Fibroblast of lung (primary cell): Measurements from ENCODE around the gene GDF10. TPM values are rescaled to one million over a fixed set of nuclear protein-coding genes. Genes with fewer than 3 reads are reported as not detected.

Experiments used
- DNase-seq, 2 donors: peaks; one replicate each; pipeline versions ENCODE4 v3.0.0 to v3.0.0-alpha.2; 2010; ENCODE audit warnings: low read depth in 2 of 2
- H2AFZ ChIP-seq: 2 replicates; pipeline ENCODE4 v1.5.1; 2012; ENCODE audit warnings: low read length, control low read depth, inconsistent platforms
- H3K27ac ChIP-seq: 2 replicates; pipeline ENCODE4 v1.5.1; 2011; ENCODE audit warnings: low read length, control low read depth; ENCODE audit not compliant: insufficient read depth
- H3K27me3 ChIP-seq: 2 replicates; pipeline ENCODE4 v1.5.1; 2011; ENCODE audit warnings: mild to moderate bottlenecking, low read length; ENCODE audit not compliant: control insufficient read depth, insufficient read depth
- H3K36me3 ChIP-seq: 2 replicates; pipeline ENCODE4 v1.5.1; 2011; ENCODE audit warnings: low read length; ENCODE audit not compliant: control insufficient read depth, insufficient read depth
- H3K4me1 ChIP-seq: 2 replicates; pipeline ENCODE4 v1.5.1; 2011; ENCODE audit warnings: low read length; ENCODE audit not compliant: control insufficient read depth, insufficient read depth; ENCODE audit errors: extremely low read depth
- H3K4me2 ChIP-seq: 2 replicates; pipeline ENCODE4 v1.5.1; 2011; ENCODE audit warnings: low read length, control low read depth; ENCODE audit not compliant: insufficient read depth; ENCODE audit errors: extremely low read depth
- H3K4me3 ChIP-seq, 4 experiments: fragments of 200-600 bp in 1 of 4; sonication (generic) in 1 of 4; replicated peaks in 1 of 4; 2 replicates each; pipeline ENCODE4 v1.5.1; 2011 to 2016; ENCODE audit warnings: low read length in 4 of 4, low read depth in 3 of 4, mild to moderate bottlenecking in 3 of 4, control low read depth in 2 of 4, inconsistent platforms in 1 of 4, mixed read lengths in 1 of 4; ENCODE audit not compliant: insufficient read depth in 1 of 4; ENCODE audit errors: control extremely low read depth in 1 of 4
- H3K79me2 ChIP-seq: 2 replicates; pipeline ENCODE4 v1.5.1; 2012; ENCODE audit warnings: mild to moderate bottlenecking, low read length, inconsistent platforms; ENCODE audit not compliant: control insufficient read depth, insufficient read depth
- H3K9ac ChIP-seq: 2 replicates; pipeline ENCODE4 v1.5.1; 2011; ENCODE audit warnings: mild to moderate bottlenecking, low read length, control low read depth; ENCODE audit not compliant: insufficient read depth
- H3K9me3 ChIP-seq: 2 replicates; pipeline ENCODE4 v1.5.1; 2012; ENCODE audit warnings: low read depth, low read length; ENCODE audit not compliant: control insufficient read depth, insufficient read depth
- H4K20me1 ChIP-seq: 2 replicates; pipeline ENCODE4 v1.5.1; 2011; ENCODE audit warnings: low read length; ENCODE audit not compliant: control insufficient read depth, insufficient read depth; ENCODE audit errors: extremely low read depth
- CTCF ChIP-seq, 2 donors: IDR thresholded peaks in 1 of 2; conservative IDR thresholded peaks in 1 of 2; 1 replicate in 1 of 2; 2 replicates in 1 of 2; pipeline ENCODE4 v1.5.1; 2011 to 2012; ENCODE audit warnings: low read length in 2 of 2, control low read depth in 1 of 2, inconsistent platforms in 1 of 2, low read depth in 1 of 2, mild to moderate bottlenecking in 1 of 2
- EZH2 ChIP-seq: IDR thresholded peaks from 2 replicates; pipeline ENCODE4 v1.5.1; 2012; ENCODE audit warnings: low read length, control low read depth, mild to moderate bottlenecking; ENCODE audit errors: missing control alignments
- polyA plus RNA-seq, 2 donors: library from polyadenylated mRNA; depleted of rRNA in 1 of 2; stranded (reverse) in 1 of 2; unstranded in 1 of 2; fragments of >200 nt; gene quantifications; 2 replicates each; pipeline ENCODE4 v1.2.1, GENCODE V29; 2011 to 2012; ENCODE audit warnings: missing spikeins in 1 of 2
- total RNA-seq: library from RNA; depleted of rRNA; stranded (reverse); fragments of >200 nt; gene quantifications from 2 replicates; pipeline ENCODE4 v1.2.1, GENCODE V29; 2014

Gene GDF10
- total and polyA plus RNA-seq, 2 donors (not counting 1 experiment from before 2014, with no cell fraction given) = 6.2 to 25.1 TPM

GRCh38 chr10:47283101-47283630 lies 16.8 kb upstream of the GDF10 start:
- DNase-seq = no peak
- Histone ChIP-seq H3K9ac (no peak overlapping the region), H3K36me3 (no peaks in the 10 kb centered on the region), H3K4me3 (no peak overlapping the region), H3K9me3 (no peaks in the 10 kb centered on the region), H3K4me1 (no peaks in the 10 kb centered on the region), H3K4me2 (no peak overlapping the region), H3K79me2 (no peaks in the 10 kb centered on the region), H3K27me3 (peaks cover 3% of the 10 kb centered on the region), H3K27ac (no peak overlapping the region), H4K20me1 (no peaks in the 10 kb centered on the region), H2AFZ (no peak overlapping the region)
- TF ChIP-seq EZH2 = no peak
- no peak for TF ChIP-seq CTCF (conservative IDR thresholded peaks at IDR 0.05 in 1 of 2, IDR thresholded peaks at IDR 0.05 in 1 of 2; ENCODE audit: low read depth in 1 of 2, low read length in 2 of 2)

- H3K27me3 ChIP-seq = peaks cover 3% of the 10 kb centered on the region
- no peaks in the 10 kb centered on the region for H3K36me3 ChIP-seq
- no peak overlapping the region for H2AFZ ChIP-seq
- H3K9ac ChIP-seq = no peak overlapping the region
- no peaks in the 10 kb centered on the region for H3K79me2 ChIP-seq
- no peaks in the 10 kb centered on the region for H4K20me1 ChIP-seq
- H3K27ac ChIP-seq = no peak overlapping the region
- TF ChIP-seq EZH2 (no peak), CTCF (conservative IDR thresholded peaks at IDR 0.05 in 1 of 2, IDR thresholded peaks at IDR 0.05 in 1 of 2; ENCODE audit: low read depth in 1 of 2, low read length in 2 of 2) (no peak)
- H3K4me1 ChIP-seq = no peaks in the 10 kb centered on the region
- DNase-seq = no peak
- no peak overlapping the region for H3K4me2 ChIP-seq
- H3K9me3 ChIP-seq = no peaks in the 10 kb centered on the region
- no peak overlapping the region for H3K4me3 ChIP-seq
These were observed 16.1 kb upstream of the GDF10 start for GRCh38 chr10:47283848-47284247.

GRCh38 chr10:47285381-47286115 lies 14.4 kb upstream of the GDF10 start:
- Histone ChIP-seq H3K4me1 (no peaks in the 10 kb centered on the region), H3K27ac (no peak overlapping the region), H3K4me3 (no peak overlapping the region), H3K9ac (no peak overlapping the region), H3K4me2 (no peak overlapping the region), H3K27me3 (peaks cover 3% of the 10 kb centered on the region), H2AFZ (no peak overlapping the region), H3K9me3 (no peaks in the 10 kb centered on the region), H4K20me1 (no peaks in the 10 kb centered on the region), H3K79me2 (no peaks in the 10 kb centered on the region), H3K36me3 (no peaks in the 10 kb centered on the region)
- TF ChIP-seq CTCF (conservative IDR thresholded peaks at IDR 0.05 in 1 of 2, IDR thresholded peaks at IDR 0.05 in 1 of 2; ENCODE audit: low read depth in 1 of 2, low read length in 2 of 2) (no peak), EZH2 (no peak)
- DNase-seq = no peak
